Stimulated activated CD8-positive, alpha-beta memory T cell treated with anti-CD3 and anti-CD28 coated beads, Interleukin-7, amount 100 ng/mL, for 1 hour (primary cell): ENCODE measurements around the gene ZNF350.
A peak's percentile ranks its signal among the peaks of the same experiment; 100 is the strongest.
"Not testable (repeated sequence)": the region's sequence is repeated elsewhere in the genome, so short reads cannot be mapped to it uniquely, and the experiment has no call there.

ENCODE experiments used
- DNase-seq, 2 donors: peaks; one replicate each; pipeline ENCODE4 v3.0.0-alpha.2; 2020; ENCODE audit warnings: low read depth in 2 of 2

Gene ZNF350

DNA sequence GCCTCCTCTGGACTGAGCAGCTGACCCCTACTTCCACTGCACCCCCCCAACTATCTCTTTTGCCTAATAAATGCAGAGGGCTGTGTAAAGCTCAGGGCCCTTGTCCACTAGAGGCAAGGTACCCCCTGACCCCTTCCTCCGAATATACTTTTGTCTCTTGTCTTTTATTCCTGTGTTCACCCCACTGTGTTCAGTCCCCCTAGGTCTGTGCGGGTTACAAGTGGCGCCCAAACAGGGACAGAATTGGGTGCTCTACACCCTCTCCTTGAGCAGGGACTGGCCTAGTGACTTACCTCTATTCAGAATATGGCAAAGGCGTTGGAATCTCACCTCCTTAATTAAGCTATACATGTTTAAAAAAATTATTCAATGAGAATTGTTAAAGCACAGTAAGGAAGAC, 15.0 kb downstream of the ZNF350 start:
- no peak for DNase-seq

DNA sequence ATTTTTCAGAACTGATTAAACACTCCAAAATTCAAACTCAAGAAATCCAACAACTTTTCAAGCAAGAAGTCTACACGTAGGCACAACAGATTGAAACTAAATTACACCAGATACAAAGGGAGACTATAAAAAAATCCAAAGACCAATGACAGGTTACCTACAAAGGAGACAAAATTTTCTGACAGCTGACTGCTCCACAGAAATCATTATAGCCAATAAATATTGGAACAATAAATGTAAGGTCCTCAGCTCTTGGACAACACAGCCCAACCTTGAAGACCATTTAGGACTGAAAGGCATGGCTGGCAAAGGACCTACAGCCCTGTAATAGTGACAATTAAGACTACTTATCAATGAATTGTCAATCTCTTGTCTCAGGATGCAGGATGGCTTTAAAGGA, 15.9 kb downstream of the ZNF350 start:
- DNase-seq, result no peak

DNA sequence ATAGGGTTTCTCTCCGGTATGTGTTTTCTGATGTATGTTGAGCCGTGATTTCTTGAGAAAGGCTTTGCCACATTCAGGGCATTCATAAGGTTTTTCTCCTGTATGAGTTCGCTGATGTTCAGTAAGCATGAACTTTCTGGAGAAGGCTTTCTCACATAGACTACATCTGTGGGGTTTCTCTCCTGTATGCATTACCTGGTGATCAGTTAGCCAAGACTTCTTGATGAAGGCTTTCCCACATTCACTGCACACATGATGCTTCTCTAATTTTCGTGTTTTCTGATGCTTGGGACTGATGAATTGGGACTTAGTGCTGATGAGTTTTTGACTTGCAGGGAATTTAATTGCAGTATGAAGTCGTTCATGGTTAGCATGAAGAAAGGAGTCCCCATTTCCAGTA, 21.1 kb downstream of the ZNF350 start:
- no peak for DNase-seq

DNA sequence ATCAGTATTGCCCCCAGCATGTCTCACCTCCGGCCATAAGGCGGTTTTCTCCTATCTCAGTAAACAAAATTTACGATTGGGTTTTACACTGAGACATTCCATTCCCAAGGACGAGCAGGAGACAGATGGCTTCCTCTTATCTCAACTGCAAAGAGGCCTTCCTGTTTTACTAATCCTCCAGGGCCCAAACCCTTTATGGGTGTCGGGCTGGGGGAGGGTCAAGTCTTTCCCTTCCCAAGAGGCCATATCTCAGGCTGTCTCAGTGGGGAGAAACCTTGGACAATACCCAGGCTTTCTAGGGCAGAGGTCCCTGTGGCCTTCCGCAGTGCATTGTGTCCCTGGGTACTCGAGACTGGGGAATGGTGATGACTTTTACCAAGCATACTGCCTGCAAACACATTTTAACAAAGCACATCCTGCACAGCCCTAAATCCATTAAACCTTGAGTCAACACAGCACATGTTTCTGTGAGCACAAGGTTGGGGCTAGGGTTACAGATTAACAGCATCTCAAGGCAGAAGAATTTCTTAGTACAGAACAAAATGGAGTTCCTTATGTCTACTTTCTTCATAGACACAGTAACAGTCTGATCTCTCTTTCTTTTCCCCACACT, 25.9 kb downstream of the ZNF350 start:
- not testable (repeated sequence) for DNase-seq

DNA sequence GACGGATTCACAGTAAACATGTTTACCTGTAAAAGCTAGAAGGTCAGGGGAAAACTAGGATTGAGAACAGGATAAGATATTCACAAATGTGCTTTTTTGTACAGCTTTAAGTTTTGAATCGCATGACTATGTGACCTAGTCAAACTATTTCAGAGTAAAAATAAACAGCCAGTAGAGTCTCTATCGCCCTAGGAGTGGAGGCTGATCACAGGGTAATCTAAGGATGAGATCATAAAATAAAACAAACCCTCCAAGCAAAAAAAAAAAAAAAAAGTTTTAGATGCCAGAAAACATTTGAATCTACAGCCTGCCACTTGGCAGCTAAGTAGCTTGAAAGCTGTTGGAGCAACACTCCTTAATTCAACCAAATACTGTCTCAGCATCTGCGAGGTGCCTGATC, 26.8 kb downstream of the ZNF350 start:
- no peak for DNase-seq

DNA sequence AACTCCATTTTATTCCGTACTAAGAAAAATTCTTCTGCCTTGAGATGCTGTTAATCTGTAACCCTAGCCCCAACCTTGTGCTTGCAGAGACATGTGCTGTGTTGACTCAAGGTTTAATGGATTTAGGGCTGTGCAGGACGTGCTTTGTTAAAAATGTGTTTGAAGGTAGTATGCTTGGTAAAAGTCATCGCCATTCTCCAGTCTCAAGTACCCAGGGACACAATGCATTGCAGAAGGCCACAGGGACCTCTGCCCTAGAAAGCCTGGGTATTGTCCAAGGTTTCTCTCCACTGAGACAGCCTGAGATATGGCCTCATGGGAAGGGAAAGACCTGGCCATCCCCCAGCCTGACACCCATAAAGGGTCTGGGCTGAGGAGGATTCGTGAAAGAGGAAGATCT, 28.8 kb downstream of the ZNF350 start:
- DNase-seq, result not testable (repeated sequence)

DNA sequence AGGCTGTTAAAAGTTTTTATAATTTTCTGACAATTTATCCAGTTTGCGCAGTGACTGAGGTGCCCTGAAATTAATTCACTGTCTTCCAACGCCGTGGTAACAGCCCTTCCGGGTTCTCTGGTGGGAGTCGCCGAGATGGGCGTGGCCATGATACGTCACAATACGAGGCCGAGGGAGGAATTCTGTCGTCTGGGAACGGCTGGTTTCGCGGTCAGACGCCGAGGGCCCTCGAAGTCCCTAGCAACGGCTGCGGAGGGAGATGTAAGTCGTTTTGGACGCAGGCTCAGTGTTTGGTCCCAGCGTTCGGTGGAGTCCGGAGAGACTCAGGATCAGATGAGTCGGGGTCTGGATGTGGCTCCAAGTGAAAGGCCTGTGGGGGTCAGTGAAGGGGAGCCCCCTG, 37.7 kb downstream of the ZNF350 start:
- no peak for DNase-seq

DNA sequence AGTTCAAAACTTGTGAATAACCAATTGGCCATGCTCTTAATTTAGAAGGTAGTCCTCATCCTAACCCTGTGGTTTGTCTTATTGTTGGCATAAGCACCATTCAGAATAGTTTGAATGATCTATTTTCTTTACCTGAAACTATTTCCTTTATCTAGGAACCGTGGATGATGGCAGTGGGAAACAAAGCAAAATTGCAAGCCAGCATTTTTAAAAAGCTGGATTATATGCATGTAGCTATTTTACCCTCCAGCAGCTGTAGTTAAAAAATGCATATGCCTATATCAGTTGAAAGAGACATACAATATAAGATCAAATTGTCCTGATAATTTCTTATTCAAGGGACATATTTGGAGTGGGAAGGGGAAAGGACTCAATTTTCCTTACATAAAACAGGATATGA, 40.0 kb downstream of the ZNF350 start:
- DNase-seq, result no peak

DNA sequence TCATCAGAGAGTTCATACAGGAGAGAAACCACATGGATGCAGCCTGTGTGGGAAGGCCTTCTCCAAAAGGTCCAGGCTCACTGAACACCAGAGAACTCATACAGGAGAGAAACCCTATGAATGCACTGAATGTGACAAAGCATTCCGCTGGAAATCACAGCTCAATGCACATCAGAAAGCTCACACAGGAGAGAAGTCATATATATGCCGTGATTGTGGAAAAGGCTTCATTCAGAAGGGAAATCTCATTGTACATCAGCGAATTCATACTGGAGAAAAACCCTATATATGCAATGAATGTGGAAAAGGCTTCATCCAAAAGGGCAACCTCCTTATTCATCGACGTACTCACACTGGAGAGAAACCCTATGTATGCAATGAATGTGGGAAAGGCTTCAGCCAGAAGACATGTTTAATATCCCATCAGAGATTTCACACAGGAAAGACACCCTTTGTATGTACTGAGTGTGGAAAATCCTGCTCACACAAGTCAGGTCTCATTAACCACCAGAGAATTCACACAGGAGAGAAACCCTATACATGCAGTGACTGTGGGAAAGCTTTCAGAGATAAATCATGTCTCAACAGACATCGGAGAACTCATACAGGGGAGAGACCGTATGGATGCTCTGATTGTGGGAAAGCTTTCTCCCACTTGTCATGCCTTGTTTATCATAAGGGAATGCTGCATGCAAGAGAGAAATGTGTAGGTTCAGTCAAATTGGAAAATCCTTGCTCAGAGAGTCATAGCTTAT, 41.7 kb downstream of the ZNF350 start:
- DNase-seq, result no peak

DNA sequence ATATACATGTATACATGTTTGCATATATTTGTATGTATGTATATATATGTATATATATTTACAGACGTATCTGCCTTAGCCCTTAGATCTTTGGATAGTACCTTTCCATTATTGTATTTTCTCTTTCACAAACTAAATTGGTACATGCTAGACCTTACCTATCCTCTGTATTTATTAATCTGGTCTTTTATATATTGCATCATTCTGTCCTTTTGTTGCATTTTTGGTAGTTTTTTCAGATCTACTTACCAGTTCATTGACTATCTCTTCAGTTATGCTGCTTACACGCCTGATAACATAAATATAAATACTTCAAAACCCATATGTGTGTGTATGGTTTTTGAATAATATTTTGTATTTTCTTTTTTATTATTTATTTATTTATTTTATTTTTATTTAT, 47.7 kb downstream of the ZNF350 start:
- DNase-seq, result no peak

DNA sequence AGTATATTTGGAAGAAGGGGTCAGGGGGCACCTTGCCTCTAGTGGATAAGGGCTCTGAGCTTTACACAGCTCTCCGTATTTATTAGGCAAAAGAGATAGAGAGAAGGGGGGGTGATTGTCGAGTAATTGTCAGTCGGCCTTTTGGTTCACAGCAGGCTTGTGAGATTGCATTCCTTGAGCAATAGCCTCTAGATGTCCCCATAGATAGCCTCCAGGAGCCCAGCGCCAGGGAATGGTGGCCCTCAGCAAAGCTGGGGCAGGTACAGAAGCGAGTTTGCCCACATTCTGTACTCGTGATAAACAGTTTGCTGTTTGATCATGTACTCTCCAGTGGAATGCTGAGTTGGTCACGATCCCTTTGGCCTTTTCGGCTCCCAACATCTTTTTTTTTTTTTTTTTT, 54.7 kb downstream of the ZNF350 start:
- no peak for DNase-seq

DNA sequence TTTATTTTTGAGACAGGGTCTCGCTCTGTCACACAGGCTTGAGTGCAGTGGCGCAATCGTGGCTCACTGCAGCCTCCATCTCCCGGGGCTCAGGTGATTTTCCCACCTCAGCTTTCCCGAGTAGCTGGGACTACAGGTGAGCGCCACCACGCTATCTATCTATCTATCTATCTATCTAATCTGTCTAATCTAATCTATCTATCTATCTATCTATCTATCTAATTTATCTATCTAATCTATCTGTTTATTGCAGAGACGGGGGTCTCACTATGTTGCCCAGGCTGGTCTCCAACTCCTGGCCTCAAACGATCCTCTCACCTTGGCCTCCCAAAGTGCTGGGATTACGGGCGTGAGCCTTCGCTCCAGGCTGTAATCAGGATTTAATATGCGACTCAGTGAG, 58.8 kb downstream of the ZNF350 start:
- DNase-seq, result no peak

DNA sequence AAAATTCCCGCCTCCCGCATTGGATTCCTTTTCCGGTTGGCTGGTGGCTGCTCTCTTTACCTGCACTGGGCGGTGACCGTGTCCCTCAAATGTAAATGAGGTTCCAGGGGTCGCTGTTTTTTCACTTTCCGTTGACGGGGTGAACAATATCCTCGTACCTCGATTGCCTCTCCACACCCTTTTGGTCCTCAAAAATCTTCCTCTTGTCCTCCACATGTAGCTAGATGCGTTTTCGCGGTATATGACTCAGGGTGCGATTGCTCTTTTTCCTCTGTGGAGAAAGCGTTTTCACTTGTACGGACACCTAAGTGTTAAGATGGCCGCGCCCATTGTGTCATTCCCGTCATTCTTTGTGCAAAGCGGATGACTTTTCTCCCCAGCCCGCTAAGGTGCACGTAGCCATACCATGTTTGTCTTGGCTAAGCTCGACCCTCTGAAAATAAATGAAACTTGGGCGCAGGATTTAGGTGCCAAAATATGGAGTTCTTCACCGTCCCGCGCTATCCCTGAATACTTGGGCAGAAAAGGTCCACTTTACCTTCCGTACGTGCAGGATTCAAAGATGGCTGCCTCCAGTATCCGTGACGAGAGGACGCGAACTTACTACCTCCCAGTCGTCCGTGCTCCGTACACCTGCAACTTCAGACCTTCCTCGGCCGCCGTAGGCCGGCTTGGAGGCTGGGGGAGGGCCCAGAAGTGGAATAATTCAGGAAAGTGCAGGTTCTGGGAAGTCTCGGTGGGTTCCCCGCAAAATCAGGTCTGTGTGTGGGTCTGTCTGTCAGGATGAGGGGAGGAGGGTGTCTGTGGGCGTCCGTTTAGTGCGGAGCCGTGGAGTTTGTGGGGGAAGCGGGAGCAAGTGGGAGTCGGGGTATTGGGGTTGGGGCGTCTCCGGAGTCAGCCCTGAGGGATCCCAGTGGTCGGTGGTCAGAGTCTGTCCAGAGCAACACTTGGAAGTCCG, 59.6 kb downstream of the ZNF350 start, which contains the start of gene ZNF613:
ZNF613 (plus strand) TSS at position 689 of the 958 bp plus-strand sequence. CDS start 8,749 bp downstream, outside the sequence.
- peak; percentile 66 to 80 for DNase-seq

DNA sequence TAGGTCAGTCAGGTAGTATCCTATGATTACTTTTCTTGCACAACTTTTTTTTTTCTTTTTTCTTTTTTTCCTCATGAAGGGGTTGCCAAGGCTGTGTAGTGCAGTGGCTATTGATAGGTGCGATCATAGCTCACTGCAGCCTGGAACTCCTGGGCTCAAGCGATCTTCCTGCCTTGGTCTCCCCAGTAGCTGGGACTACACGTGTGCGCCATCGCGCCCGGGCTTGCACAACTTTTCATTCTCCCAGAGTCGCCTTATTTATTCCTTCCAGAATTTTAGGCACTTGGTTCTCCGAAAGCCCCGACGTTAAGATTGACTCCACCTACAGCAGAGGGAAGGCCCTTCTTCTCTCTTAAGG, 60.2 kb downstream of the ZNF350 start:
- DNase-seq, result no peak

DNA sequence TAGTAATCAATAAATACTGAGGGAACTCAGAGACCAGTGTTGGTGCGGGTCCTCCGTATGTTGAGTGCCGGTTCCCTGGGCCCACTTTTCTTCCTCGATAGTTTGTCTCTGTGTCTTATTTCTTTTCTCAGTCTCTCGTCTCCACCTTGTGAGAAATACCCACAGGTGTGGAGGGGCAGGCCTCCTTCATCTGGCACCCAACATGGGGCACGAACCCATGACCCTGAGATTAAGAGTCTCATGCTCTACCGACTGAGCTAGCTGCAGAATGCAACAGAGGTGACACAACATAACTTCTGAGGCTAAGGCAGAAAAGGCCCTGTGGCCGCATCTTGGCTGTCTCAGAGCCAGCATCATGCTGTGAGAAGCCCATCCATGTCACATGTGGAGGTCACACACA, 64.7 kb downstream of the ZNF350 start:
- no peak for DNase-seq

DNA sequence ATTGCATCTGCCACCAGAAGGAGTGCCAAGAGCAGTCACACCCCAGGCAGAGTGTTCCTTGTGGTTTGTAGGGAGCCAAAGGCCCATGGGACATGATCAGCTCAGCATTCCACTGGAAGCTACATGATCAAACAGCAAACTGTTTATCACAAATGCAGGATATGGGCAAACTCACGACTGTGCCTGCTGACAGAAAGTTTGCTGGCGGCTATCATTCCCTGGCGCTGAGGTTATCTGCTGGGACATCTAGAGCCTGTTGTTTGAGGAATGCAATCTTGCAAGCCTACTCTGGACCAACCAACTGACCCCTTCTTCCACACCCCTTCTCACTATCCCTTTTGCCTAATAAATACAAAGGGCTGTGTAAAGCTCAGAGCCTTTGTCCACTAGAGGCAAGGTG, 67.0 kb downstream of the ZNF350 start:
- no peak for DNase-seq

DNA sequence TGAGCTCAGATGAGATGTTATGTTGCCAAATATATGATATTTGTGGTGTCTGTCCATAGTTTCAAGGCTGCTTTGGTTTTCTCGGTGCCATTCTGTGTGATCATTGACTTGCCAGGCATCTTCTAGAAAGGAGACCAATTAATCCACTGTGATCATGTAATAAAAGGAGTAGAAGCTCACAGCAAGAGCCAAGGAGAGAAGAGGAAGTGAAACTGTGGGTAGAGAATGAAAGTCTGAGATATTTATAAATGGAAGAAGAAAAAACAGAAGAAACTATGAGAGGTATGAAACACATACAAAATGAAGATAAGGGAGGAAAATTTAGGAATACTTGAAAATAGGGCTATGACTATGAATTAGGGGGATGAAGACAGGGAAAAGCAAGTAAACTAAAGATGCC, 70.5 kb downstream of the ZNF350 start:
- DNase-seq, result no peak

DNA sequence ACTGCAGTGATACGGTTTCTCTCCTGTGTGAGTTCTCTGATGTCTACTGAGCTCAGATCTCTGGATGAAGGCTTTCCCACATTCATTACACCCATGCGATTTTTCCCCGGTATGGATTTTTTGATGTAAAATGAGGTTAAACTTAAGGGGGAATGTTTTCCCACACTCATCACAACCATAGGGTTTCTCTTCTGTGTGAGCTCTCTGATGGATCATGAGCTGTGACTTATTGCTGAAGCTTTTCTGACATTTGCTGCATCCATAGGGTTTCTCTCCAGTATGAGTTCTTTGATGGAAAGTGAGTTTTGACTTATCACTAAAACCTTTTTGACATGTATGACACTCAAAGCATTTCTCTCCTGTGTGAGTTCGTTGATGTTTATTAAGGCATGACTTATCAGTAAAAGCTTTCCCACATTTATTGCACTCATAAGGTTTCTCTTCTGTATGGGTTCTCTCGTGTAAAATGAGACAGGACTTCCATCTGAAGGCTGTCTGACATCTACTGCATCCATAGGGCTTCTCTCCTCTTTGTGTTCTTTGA, 71.2 kb downstream of the ZNF350 start:
- no peak for DNase-seq
